HepG2 (cell line): Measurements from ENCODE around the gene TMEM184B. TPM values are rescaled to one million over a fixed set of nuclear protein-coding genes. Genes with fewer than 3 reads are reported as not detected.

Experiments
- ARHGAP35 ChIP-seq: sonication (generic); formaldehyde crosslinking; IDR thresholded peaks from 2 replicates; pipeline ENCODE4 v1.9.0; 2022; ENCODE audit warnings: mild to moderate bottlenecking, inconsistent platforms, moderate library complexity, missing genetic modification reagents, borderline replicate concordance
- ARNTL ChIP-seq: sonication (generic); formaldehyde crosslinking; IDR thresholded peaks from 2 replicates; pipeline ENCODE4 v1.4.0; 2020; ENCODE audit warnings: mild to moderate bottlenecking, missing genetic modification reagents
- BCL6 ChIP-seq: IDR thresholded peaks from 2 replicates; pipeline ENCODE4 v1.6.1; 2016; ENCODE audit warnings: missing genetic modification reagents, missing compliant biosample characterization
- FOSL1 ChIP-seq: sonication (generic); formaldehyde crosslinking; IDR thresholded peaks from 2 replicates; pipeline ENCODE4 v1.9.0; 2021; ENCODE audit warnings: missing genetic modification reagents, borderline replicate concordance
- FOXP1 ChIP-seq, 2 experiments: fragments of 450-650 bp in 1 of 2; IDR thresholded peaks; 2 replicates each; pipeline ENCODE4 v1.6.1; 2017 to 2018; ENCODE audit warnings: antibody characterized with exemption in 1 of 2
- HNRNPUL1 ChIP-seq: fragments of 200-400 bp; formaldehyde crosslinking; IDR thresholded peaks from 2 replicates; pipeline ENCODE4 v1.6.1; 2017; ENCODE audit warnings: low read depth, mild to moderate bottlenecking, low read length, moderate library complexity
- HOXA3 ChIP-seq: sonication (generic); formaldehyde crosslinking; IDR thresholded peaks from 2 replicates; pipeline ENCODE4 v1.5.0; 2020; ENCODE audit warnings: missing genetic modification reagents
- MEF2D ChIP-seq: sonication (generic); formaldehyde crosslinking; IDR thresholded peaks from 2 replicates; pipeline ENCODE4 v1.5.1; 2020; ENCODE audit warnings: mild to moderate bottlenecking, missing genetic modification reagents
- MYC ChIP-seq: sonication (generic); formaldehyde crosslinking; IDR thresholded peaks from 2 replicates; pipeline ENCODE4 v1.9.0; 2021; ENCODE audit warnings: missing genetic modification reagents, borderline replicate concordance
- ZNF10 ChIP-seq: sonication (generic); formaldehyde crosslinking; IDR thresholded peaks from 2 replicates; pipeline ENCODE4 v1.4.0; 2020; ENCODE audit warnings: mild to moderate bottlenecking, low read depth, missing genetic modification reagents, borderline replicate concordance
- ZNF292 ChIP-seq: sonication (generic); formaldehyde crosslinking; IDR thresholded peaks from 2 replicates; pipeline ENCODE4 v1.8.1; 2022; ENCODE audit warnings: mild to moderate bottlenecking, low read depth, missing genetic modification reagents, borderline replicate concordance
- ZNF383 ChIP-seq: sonication (generic); formaldehyde crosslinking; IDR thresholded peaks from 2 replicates; pipeline ENCODE4 v1.4.0; 2020; ENCODE audit warnings: missing genetic modification reagents, mild to moderate bottlenecking, borderline replicate concordance
- ZNF501 ChIP-seq: sonication (generic); formaldehyde crosslinking; IDR thresholded peaks from 2 replicates; pipeline ENCODE4 v1.5.1; 2020; ENCODE audit warnings: mild to moderate bottlenecking, moderate library complexity, missing genetic modification reagents
- ZNF788 ChIP-seq: sonication (generic); formaldehyde crosslinking; IDR thresholded peaks from 2 replicates; pipeline ENCODE4 v1.5.0; 2020; ENCODE audit warnings: mild to moderate bottlenecking, missing genetic modification reagents, borderline replicate concordance
- polyA plus RNA-seq, 8 experiments: library from polyadenylated mRNA; depleted of rRNA in 3 of 8; stranded (reverse) in 7 of 8; unstranded in 1 of 8; fragments of >200 nt; fragmentation: Illumina TruSeq in 4 of 8; extraction: Trizol in 4 of 8; gene quantifications; 2 replicates each; pipeline versions ENCODE4 v1.2.1 to v1.2.3, GENCODE V29; 2011 to 2016; ENCODE audit warnings: low read depth in 4 of 8, missing spikeins in 1 of 8, mixed read lengths in 1 of 8; ENCODE audit not compliant: insufficient read depth in 1 of 8
- total RNA-seq, 5 experiments: library from RNA; depleted of rRNA; stranded (reverse); fragments of >200 nt; fragmentation: Illumina TruSeq; extraction: Trizol; gene quantifications; 2 replicates each; pipeline ENCODE4 v1.2.3, GENCODE V29; 2016; ENCODE audit warnings: low read depth in 1 of 5
- TF ChIP-seq, protein P1 (sequence below): IDR thresholded peaks from 2 replicates; pipeline ENCODE4 v1.6.1; 2016; ENCODE audit warnings: mild to moderate bottlenecking, missing biosample characterization, missing genetic modification reagents
- TF ChIP-seq, protein P2 (sequence below): sonication (generic); formaldehyde crosslinking; IDR thresholded peaks from 2 replicates; pipeline ENCODE4 v1.4.0; 2020; ENCODE audit warnings: low read depth, mild to moderate bottlenecking, missing genetic modification reagents
- TF ChIP-seq, protein P3 (sequence below): sonication (generic); formaldehyde crosslinking; IDR thresholded peaks from 2 replicates; pipeline ENCODE4; 2020; ENCODE audit warnings: missing genetic modification reagents, mild to moderate bottlenecking, borderline replicate concordance
- TF ChIP-seq, protein P4 (sequence below): sonication (generic); formaldehyde crosslinking; IDR thresholded peaks from 2 replicates; pipeline ENCODE4 v1.5.0; 2020; ENCODE audit warnings: mild to moderate bottlenecking, missing genetic modification reagents, borderline replicate concordance
- TF ChIP-seq, protein P5 (sequence below): sonication (generic); formaldehyde crosslinking; IDR thresholded peaks from 2 replicates; pipeline ENCODE4 v1.4.0; 2020; ENCODE audit warnings: missing genetic modification reagents, borderline replicate concordance
- TF ChIP-seq, protein P6 (sequence below): sonication (generic); formaldehyde crosslinking; IDR thresholded peaks from 2 replicates; pipeline ENCODE4 v1.8.0; 2022; ENCODE audit warnings: low read depth, missing genetic modification reagents

Gene TMEM184B
- total and polyA plus RNA-seq, 2 of the 13 experiments (the other 11 are each of a cell fraction or from before 2014, with no cell fraction given): 15.9 to 16.0 TPM

DNA sequence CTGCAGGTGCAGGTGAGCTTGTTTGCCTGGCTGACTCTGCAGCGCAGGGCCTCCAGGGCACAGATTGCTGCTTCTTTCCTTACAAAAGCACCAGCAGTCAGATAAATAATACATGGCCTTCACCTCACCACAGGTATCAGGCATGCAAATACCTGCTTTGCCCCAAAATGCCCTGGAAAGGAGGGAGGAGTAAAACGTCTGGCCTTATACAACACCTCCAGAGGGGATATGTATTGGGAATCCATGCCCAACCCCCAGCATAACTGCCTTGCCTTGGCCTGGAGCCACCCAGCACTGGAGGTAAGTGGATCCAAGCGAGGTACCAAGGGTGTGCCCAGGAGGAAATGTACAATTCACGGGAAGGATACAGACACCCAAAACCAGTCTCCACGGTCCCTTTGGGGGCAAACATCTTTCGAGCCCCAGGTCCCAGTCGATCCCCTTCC is 860 bp downstream of the TMEM184B start (continued):
- no peak for TF ChIP-seq ARHGAP35 (CRISPR knock-in tag)
- no peak for TF ChIP-seq ZNF383 (CRISPR knock-in tag)
- TF ChIP-seq MEF2D (CRISPR knock-in tag): no peak
- TF ChIP-seq FOSL1: no peak
- TF ChIP-seq HNRNPUL1: no peak
- no peak for TF ChIP-seq BCL6 (CRISPR knock-in tag)
- TF ChIP-seq, protein P1, sequence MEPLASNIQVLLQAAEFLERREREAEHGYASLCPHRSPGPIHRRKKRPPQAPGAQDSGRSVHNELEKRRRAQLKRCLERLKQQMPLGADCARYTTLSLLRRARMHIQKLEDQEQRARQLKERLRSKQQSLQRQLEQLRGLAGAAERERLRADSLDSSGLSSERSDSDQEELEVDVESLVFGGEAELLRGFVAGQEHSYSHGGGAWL (CRISPR knock-in tag): 0 out of 2 replicates have a peak, but pooled peaks have one; percentile 36
- TF ChIP-seq ZNF788 (CRISPR knock-in tag): no peak
- TF ChIP-seq, protein P2, sequence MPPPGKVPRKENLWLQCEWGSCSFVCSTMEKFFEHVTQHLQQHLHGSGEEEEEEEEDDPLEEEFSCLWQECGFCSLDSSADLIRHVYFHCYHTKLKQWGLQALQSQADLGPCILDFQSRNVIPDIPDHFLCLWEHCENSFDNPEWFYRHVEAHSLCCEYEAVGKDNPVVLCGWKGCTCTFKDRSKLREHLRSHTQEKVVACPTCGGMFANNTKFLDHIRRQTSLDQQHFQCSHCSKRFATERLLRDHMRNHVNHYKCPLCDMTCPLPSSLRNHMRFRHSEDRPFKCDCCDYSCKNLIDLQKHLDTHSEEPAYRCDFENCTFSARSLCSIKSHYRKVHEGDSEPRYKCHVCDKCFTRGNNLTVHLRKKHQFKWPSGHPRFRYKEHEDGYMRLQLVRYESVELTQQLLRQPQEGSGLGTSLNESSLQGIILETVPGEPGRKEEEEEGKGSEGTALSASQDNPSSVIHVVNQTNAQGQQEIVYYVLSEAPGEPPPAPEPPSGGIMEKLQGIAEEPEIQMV (CRISPR knock-in tag): no peak
- TF ChIP-seq MYC (CRISPR knock-in tag): no peak
- peak; percentile 55 for TF ChIP-seq ZNF501
- TF ChIP-seq, protein P3, sequence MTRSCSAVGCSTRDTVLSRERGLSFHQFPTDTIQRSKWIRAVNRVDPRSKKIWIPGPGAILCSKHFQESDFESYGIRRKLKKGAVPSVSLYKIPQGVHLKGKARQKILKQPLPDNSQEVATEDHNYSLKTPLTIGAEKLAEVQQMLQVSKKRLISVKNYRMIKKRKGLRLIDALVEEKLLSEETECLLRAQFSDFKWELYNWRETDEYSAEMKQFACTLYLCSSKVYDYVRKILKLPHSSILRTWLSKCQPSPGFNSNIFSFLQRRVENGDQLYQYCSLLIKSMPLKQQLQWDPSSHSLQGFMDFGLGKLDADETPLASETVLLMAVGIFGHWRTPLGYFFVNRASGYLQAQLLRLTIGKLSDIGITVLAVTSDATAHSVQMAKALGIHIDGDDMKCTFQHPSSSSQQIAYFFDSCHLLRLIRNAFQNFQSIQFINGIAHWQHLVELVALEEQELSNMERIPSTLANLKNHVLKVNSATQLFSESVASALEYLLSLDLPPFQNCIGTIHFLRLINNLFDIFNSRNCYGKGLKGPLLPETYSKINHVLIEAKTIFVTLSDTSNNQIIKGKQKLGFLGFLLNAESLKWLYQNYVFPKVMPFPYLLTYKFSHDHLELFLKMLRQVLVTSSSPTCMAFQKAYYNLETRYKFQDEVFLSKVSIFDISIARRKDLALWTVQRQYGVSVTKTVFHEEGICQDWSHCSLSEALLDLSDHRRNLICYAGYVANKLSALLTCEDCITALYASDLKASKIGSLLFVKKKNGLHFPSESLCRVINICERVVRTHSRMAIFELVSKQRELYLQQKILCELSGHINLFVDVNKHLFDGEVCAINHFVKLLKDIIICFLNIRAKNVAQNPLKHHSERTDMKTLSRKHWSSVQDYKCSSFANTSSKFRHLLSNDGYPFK: peak; percentile 16; the same call in 1 of the 2 replicates
- TF ChIP-seq ZNF292: no peak
- no peak for TF ChIP-seq ZNF10
- TF ChIP-seq, protein P4, sequence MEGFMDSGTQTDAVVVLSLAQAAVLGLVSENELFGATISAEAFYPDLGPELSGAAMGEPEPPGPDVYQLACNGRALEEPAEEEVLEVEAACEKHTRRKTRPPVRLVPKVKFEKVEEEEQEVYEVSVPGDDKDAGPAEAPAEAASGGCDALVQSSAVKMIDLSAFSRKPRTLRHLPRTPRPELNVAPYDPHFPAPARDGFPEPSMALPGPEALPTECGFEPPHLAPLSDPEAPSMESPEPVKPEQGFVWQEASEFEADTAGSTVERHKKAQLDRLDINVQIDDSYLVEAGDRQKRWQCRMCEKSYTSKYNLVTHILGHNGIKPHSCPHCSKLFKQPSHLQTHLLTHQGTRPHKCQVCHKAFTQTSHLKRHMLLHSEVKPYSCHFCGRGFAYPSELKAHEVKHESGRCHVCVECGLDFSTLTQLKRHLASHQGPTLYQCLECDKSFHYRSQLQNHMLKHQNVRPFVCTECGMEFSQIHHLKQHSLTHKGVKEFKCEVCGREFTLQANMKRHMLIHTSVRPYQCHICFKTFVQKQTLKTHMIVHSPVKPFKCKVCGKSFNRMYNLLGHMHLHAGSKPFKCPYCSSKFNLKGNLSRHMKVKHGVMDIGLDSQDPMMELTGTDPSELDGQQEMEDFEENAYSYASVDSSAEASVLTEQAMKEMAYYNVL (CRISPR knock-in tag): no peak
- TF ChIP-seq, protein P5, sequence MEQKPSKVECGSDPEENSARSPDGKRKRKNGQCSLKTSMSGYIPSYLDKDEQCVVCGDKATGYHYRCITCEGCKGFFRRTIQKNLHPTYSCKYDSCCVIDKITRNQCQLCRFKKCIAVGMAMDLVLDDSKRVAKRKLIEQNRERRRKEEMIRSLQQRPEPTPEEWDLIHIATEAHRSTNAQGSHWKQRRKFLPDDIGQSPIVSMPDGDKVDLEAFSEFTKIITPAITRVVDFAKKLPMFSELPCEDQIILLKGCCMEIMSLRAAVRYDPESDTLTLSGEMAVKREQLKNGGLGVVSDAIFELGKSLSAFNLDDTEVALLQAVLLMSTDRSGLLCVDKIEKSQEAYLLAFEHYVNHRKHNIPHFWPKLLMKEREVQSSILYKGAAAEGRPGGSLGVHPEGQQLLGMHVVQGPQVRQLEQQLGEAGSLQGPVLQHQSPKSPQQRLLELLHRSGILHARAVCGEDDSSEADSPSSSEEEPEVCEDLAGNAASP (CRISPR knock-in tag): no peak
- TF ChIP-seq ARNTL (CRISPR knock-in tag): no peak
- TF ChIP-seq HOXA3 (CRISPR knock-in tag): no peak
- TF ChIP-seq, protein P6, sequence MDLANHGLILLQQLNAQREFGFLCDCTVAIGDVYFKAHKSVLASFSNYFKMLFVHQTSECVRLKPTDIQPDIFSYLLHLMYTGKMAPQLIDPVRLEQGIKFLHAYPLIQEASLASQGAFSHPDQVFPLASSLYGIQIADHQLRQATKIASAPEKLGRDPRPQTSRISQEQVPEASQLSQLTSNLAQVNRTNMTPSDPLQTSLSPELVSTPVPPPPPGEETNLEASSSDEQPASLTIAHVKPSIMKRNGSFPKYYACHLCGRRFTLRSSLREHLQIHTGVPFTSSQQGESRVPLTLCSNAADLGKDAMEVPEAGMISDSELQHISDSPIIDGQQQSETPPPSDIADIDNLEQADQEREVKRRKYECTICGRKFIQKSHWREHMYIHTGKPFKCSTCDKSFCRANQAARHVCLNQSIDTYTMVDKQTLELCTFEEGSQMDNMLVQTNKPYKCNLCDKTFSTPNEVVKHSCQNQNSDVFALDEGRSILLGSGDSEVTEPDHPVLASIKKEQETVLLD (CRISPR knock-in tag): no peak
- no peak for TF ChIP-seq FOXP1 (IDR thresholded peaks at IDR 0.05)
- no peak for TF ChIP-seq FOXP1 (CRISPR knock-in tag; IDR thresholded peaks at IDR 0.05)
